Urinary bladder (tissue), 4 donors: ENCODE measurements around the gene XBP1. TPM values are rescaled to one million over a fixed set of nuclear protein-coding genes. Genes with fewer than 3 reads are reported as not detected.
"Not testable (repeated sequence)": the region's sequence is repeated elsewhere in the genome, so short reads cannot be mapped to it uniquely, and the experiment has no call there.

Experiments
- DNase-seq: peaks from one replicate; pipeline ENCODE4 v3.0.0-alpha.2; 2015; ENCODE audit errors: extremely low spot score
- H3K27ac ChIP-seq: one replicate; pipeline ENCODE4 v1.5.1; 2013; ENCODE audit warnings: low read depth, mild to moderate bottlenecking, moderate library complexity
- H3K36me3 ChIP-seq: one replicate; pipeline ENCODE4 v1.6.1; 2013; ENCODE audit warnings: mild to moderate bottlenecking, moderate library complexity; ENCODE audit not compliant: insufficient read depth
- H3K4me1 ChIP-seq: one replicate; pipeline ENCODE4 v1.6.1; 2013; ENCODE audit warnings: mild to moderate bottlenecking, moderate library complexity; ENCODE audit not compliant: insufficient read depth
- H3K4me3 ChIP-seq: one replicate; pipeline ENCODE4 v1.5.1; 2013; ENCODE audit warnings: low read depth, low read length
- WGBS: extraction: QIAGEN DNeasy Blood & Tissue Kit; methylation state at CpG from one replicate; pipeline ENCODE4 v1.1.7; 2013; 5-methylcytosine and 5-hydroxymethylcytosine counted together
- polyA plus RNA-seq: library from polyadenylated mRNA; stranded (reverse); fragments of 200-250 nt; gene quantifications from one replicate; pipeline ENCODE4 v1.2.3, GENCODE V29; 2013
- total RNA-seq: library from RNA; depleted of rRNA; stranded (reverse); fragments of >200 nt; gene quantifications from one replicate; pipeline ENCODE4 v1.2.3, GENCODE V29; 2014
- donor health status: healthy with polysubstance abuse.
- donor health status: healthy.

The XBP1 gene
- total and polyA plus RNA-seq, 2 donors = 68.1 to 168 TPM

- no peaks in the 10 kb centered on the region for H3K4me1 ChIP-seq
- 96% methylated on average over 7 of the region's 7 CpGs for WGBS
- H3K4me3 ChIP-seq = no peak overlapping the region
- H3K27ac ChIP-seq = no peak overlapping the region
- no peak for DNase-seq
- H3K36me3 ChIP-seq = no peaks in the 10 kb centered on the region
Measured at GRCh38 chr22:28826921-28827320, 26.6 kb upstream of the XBP1 start.

DNA sequence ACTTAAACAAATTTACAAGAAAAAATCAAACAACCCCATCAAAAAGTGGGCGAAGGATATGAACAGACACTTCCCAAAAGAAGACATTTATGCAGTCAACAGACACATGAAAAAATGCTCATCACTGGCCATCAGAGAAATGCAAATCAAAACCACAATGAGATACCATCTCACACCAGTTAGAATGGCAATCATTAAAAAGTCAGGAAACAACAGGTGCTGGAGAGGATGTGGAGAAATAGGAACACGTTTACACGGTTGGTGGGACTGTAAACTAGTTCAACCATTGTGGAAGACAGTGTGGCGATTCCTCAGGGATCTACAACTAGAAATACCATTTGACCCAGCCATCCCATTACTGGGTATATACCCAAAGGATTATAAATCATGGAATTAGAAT, 26.1 kb upstream of the XBP1 start:
- not testable (repeated sequence) for DNase-seq, H3K36me3 ChIP-seq, H3K4me1 ChIP-seq, H3K4me3 ChIP-seq, H3K27ac ChIP-seq
- 85% methylated on average over 4 of the region's 4 CpGs for WGBS

DNA sequence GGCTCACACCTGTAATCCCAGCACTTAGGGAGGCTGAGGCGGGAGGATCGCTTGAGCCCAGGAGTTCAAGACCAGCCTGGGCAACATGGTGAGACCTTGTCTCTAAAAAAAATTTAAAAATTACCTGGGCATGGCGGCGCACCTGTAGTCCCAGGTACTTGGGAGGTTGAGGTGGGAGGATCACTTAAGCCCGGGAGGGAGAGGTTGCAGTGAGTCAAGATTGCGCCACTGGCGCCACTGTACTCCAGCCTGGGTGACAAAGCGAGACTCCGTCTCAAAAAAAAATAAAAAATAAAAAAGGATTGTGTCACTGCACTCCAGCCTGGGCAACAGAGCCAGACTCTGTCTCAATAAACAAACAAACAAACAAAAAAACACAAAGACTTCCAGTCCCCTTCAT, 24.1 kb upstream of the XBP1 start:
- DNase-seq, H3K4me3 ChIP-seq, H3K36me3 ChIP-seq, H3K4me1 ChIP-seq, H3K27ac ChIP-seq: not testable (repeated sequence)
- 96% methylated on average over 9 of the region's 9 CpGs for WGBS

DNA sequence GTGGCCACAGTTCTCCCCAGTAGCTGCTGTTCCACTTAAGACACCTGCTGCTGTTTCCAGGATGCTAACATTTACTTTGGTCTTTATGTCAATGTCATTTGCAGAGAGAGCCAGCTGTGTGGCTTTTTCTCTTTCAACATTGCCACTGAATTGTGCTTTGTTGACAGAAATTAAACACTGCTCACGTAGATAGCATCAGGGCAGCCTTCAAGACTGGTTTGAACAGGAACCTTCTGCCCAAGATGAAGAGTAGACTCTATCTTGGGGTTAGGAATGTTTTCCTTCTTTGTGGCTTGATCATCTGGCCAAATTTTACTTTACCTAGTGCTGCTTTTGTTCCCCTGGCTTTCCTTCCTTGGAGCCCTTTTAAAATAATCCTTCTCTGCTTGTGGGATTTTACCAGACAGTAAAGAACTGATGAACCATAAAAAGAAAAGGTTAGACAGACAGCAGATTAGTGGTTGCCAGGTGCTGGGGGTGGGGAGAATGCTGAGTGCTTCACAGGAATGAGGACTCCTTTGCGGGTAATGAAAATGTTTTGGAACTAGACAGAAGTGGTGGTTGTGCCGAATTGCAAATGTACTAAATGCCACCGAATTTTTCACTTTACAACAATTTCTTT, 22.7 kb upstream of the XBP1 start:
- peak; percentile 48 for DNase-seq
- no peak overlapping the region for H3K4me3 ChIP-seq
- H3K27ac ChIP-seq = no peak overlapping the region
- H3K36me3 ChIP-seq = no peaks in the 10 kb centered on the region
- no peaks in the 10 kb centered on the region for H3K4me1 ChIP-seq
- WGBS = 71% methylated on average over 4 of the region's 4 CpGs

DNA sequence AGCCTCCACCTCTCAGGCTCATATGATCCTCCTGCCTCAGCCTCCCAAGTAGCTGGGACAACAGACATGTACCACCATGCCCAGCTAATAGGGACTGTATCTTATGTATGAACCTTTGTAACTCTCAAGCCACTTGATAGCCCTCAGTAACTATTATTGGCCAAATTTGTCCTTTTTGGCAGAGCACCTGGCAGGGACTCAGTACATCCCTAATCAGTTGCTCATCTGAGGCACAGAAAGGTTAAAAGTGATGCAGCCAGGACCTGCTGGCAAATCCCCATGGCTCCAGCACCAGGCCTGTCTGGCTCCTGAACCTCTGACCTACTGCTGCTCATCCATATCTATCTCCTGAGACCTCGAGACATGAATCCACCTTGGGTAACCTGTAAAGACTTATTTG, 21.1 kb upstream of the XBP1 start:
- WGBS = 88% methylated on average over 1 of the region's 1 CpG
- no peak overlapping the region for H3K4me3 ChIP-seq
- no peaks in the 10 kb centered on the region for H3K36me3 ChIP-seq
- H3K4me1 ChIP-seq = no peaks in the 10 kb centered on the region
- no peak for DNase-seq
- H3K27ac ChIP-seq = no peak overlapping the region

- H3K4me1 ChIP-seq = no peaks in the 10 kb centered on the region
- DNase-seq = no peak
- H3K36me3 ChIP-seq = no peaks in the 10 kb centered on the region
- no peak overlapping the region for H3K4me3 ChIP-seq
- WGBS = over 99% methylated on average over 2 of the region's 2 CpGs
- H3K27ac ChIP-seq = no peak overlapping the region
Measured at GRCh38 chr22:28820885-28821284, 20.5 kb upstream of the XBP1 start.

DNA sequence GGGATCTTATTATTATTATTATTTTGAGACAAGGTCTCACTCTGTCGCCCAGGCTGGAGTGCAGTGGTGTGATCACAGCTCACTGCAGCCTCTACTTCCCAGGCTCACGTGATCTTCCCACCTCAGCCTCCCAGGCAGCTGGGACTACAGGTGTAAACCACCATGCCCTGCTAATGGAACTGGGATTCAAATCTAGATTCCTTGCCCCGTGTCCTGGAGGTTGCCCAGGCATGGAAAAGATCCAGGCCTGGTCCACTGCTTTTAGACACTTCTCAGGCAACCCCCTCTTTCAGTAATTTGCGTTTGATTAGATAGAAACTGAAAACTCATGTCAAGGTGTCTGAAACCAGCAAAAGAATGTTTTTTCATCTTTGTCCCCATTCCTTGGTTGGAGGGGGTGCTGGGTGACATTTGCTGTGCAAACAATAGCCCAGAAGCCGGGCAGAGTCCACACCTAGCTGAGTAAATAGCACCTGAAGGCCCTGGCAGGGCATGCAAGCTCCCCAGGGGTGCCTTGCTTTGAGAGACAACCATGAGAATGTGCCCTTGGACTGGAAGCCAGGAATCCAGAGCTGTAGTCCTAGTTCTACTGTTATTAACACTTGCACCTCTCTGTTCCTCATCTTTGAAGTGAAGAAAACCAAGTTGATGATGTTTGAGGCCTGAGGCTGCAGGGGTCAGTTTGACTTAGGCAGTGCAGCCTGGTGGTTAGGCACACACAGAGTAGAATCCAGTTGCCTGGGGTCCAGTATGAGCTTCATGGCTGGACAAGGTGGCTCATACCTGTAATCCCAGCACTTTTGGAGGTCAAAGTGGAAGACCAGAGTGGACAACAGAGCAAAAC, 19.1 kb upstream of the XBP1 start:
- Histone ChIP-seq H3K27ac (no peak overlapping the region), H3K4me1 (no peaks in the 10 kb centered on the region), H3K36me3 (no peaks in the 10 kb centered on the region), H3K4me3 (no peak overlapping the region)
- WGBS = 69% methylated on average over 5 of the region's 5 CpGs
- DNase-seq = no peak

- WGBS = 88% methylated on average over 14 of the region's 14 CpGs
- no peak overlapping the region for H3K4me3 ChIP-seq
Measured at GRCh38 chr22:28817919-28818859, 17.8 kb upstream of the XBP1 start.

DNA sequence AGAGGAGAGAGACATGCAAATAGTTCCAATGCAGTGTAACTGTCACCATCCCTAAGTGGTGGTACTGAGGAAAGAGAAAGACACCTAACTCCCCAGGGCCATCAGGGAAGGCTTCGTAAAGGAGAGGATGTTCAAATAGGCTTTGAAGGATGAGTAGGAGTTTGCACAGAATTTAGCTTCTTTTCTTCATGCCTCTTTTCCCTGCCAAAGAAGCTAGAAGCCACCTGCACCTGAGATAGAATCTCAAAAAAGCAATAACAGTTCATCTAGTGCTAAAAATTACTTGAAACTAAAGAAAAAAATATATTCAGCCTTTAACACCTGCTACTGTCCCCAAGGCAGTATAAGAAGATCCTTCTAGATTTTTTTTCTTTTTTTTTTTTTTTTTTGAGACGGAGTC, 16.7 kb upstream of the XBP1 start:
- no peak overlapping the region for H3K4me3 ChIP-seq
- WGBS = 73% methylated on average over 2 of the region's 2 CpGs
- H3K27ac ChIP-seq = no peak overlapping the region
- no peak for DNase-seq
- H3K36me3 ChIP-seq = no peaks in the 10 kb centered on the region
- no peaks in the 10 kb centered on the region for H3K4me1 ChIP-seq

More at GRCh38 chr22:28817919-28818859, 17.8 kb upstream of the XBP1 start:
- Histone ChIP-seq H3K4me1 (no peaks in the 10 kb centered on the region), H3K36me3 (no peaks in the 10 kb centered on the region), H3K27ac (peak overlapping the region; percentile 48)
- DNase-seq = peak; percentile 40

GRCh38 chr22:28815729-28816128, 15.4 kb upstream of the XBP1 start:
- H3K27ac ChIP-seq = no peak overlapping the region
- DNase-seq = no peak
- no peak overlapping the region for H3K4me3 ChIP-seq
- 89% methylated on average over 6 of the region's 6 CpGs for WGBS
- no peaks in the 10 kb centered on the region for H3K36me3 ChIP-seq
- no peaks in the 10 kb centered on the region for H3K4me1 ChIP-seq

GRCh38 chr22:28815111-28815510, 14.7 kb upstream of the XBP1 start:
- Histone ChIP-seq H3K27ac (no peak overlapping the region), H3K4me3 (no peak overlapping the region), H3K4me1 (no peaks in the 10 kb centered on the region), H3K36me3 (peaks cover 2% of the 10 kb centered on the region)
- WGBS = 71% methylated on average over 6 of the region's 6 CpGs
- DNase-seq = no peak

DNA sequence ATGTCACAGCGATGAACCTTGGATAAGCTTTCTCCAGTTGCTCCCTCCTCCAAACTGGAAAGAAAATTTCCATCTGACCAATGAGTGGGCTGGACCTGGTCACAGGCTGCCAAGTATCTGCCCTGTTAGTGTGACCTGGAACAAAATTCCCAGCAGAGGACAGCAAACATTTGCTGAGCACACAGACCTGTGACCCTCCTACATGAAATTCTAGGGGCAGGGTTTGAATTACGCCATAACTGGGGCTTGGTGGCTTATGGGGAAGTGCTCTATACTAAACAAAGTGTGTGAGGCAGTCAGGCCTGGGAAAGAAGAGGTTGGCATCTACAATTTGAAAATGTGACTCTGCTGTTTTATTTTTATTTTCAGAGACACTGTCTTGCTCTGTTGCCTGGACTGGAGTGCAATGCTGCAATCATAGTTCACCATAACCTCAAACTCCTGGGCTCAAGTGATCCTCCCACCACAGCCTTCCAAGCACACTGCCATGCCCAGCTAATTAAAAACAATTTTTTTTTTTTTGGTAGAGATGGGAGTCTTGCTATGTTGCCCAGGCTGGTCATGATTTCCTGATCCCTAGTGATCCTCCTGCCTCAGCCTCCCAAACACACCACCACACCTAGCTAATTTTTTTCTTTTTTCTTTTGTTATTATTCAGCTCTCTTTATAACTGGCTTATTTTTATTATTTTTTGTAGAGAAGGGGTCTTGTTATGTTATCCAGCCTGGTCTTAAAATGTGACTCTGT, 13.6 kb upstream of the XBP1 start:
- no peak for DNase-seq
- Histone ChIP-seq H3K36me3 (peaks cover 2% of the 10 kb centered on the region), H3K4me3 (no peak overlapping the region), H3K4me1 (no peaks in the 10 kb centered on the region), H3K27ac (no peak overlapping the region)
- WGBS = 85% methylated on average over 2 of the region's 2 CpGs

DNA sequence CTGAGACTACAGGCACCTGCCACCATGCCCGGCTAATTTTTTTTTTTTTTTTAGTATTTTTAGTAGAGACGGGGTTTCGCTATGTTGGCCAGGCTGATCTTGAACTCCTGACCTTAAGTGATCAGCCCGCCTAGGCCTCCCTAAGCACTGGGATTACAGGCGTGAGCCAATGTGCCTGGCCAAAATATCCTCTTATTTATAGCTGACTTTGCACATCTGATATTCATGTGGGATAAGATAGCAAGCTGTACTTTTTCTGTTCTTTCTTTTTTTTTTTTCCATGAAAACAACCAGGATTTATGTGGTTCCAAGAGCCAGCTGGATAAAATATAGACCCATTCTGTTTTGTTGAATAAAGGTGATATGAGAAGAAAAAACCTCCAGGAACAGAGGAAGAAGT, 12.1 kb upstream of the XBP1 start:
- WGBS = 30% methylated on average over 5 of the region's 5 CpGs
- no peak overlapping the region for H3K27ac ChIP-seq
- no peak for DNase-seq
- H3K4me3 ChIP-seq = no peak overlapping the region
- peaks cover 2% of the 10 kb centered on the region for H3K36me3 ChIP-seq
- no peaks in the 10 kb centered on the region for H3K4me1 ChIP-seq
